Activated CD8-positive, alpha-beta T cell treated with anti-CD3 and anti-CD28 coated beads, Interleukin-2, amount 10 ng/mL, durations not matched to agents 7 days and 5 days (primary cell): ENCODE measurements around the gene PHC2. TPM values are rescaled to one million over a fixed set of nuclear protein-coding genes. Genes with fewer than 3 reads are reported as not detected.

ENCODE experiments used
- ATAC-seq: fragments of 150-1000 bp; cut with Tn5 transposase; one replicate; pipeline ENCODE4 v1.10.0; 2021; ENCODE audit warnings: moderate library complexity
- CTCF ChIA-PET: fragments of 350-600 bp; sonication (Branson Sonifier 250); formaldehyde crosslinking; loops from one replicate; lab custom pipeline; 2021; ENCODE audit warnings: antibody characterized with exemption; lab: Charles Lee
- POLR2A ChIA-PET: fragments of 350-600 bp; sonication (Branson Sonifier 250); formaldehyde crosslinking; loops from one replicate; lab custom pipeline; 2021; ENCODE audit warnings: antibody characterized with exemption; lab: Charles Lee
- DNase-seq: peaks from one replicate; pipeline ENCODE4 v3.0.0-alpha.2; 2020
- H3K27ac Mint-ChIP-seq: one replicate; pipeline ENCODE4 v1.8.0; 2021; ENCODE audit warnings: mild to moderate bottlenecking, mixed read lengths
- H3K27me3 Mint-ChIP-seq: one replicate; pipeline ENCODE4 v1.8.0; 2021; ENCODE audit warnings: low read depth, mixed read lengths
- H3K36me3 Mint-ChIP-seq: one replicate; pipeline ENCODE4 v1.8.0; 2021; ENCODE audit warnings: low read depth, mixed read lengths
- H3K4me1 Mint-ChIP-seq: one replicate; pipeline ENCODE4 v1.8.0; 2021; ENCODE audit warnings: low read depth, mixed read lengths
- H3K4me3 Mint-ChIP-seq: one replicate; pipeline ENCODE4 v1.8.0; 2021; ENCODE audit warnings: mild to moderate bottlenecking, mixed read lengths
- H3K9me3 Mint-ChIP-seq: one replicate; pipeline ENCODE4 v1.8.0; 2022; ENCODE audit warnings: mixed read lengths; ENCODE audit not compliant: insufficient read depth
- total RNA-seq, 2 experiments: library from RNA; stranded (reverse); gene quantifications; one replicate each; pipeline ENCODE4 v1.2.3, GENCODE V29; 2021

The PHC2 gene
- total RNA-seq: 10 to 100 TPM; 40.3 to 42.2 TPM

GRCh38 chr1:33430692-33431593 is at the start of gene PHC2:
PHC2 (minus strand) TSS chr1:33431095; CDS start chr1:33375539, 55,556 bp downstream.
- Mint-ChIP-seq H3K36me3 (no peaks in the 10 kb centered on the region), H3K27me3 (peaks cover 21% of the 10 kb centered on the region), H3K4me1 (peaks cover 5% of the 10 kb centered on the region), H3K4me3 (peak within 1 kb of the TSS; percentile 59), H3K27ac (no peak within 1 kb of the TSS), H3K9me3 (no peaks in the 10 kb centered on the region)
- ChIA-PET CTCF (interaction anchor here (0.7 to 1.4 kb wide), 4 partner anchors 11 to 135 kb away, joined by 3 to 5 read pairs (median 4); no protein-coding TSS in a partner anchor), POLR2A (no interaction called here)
- ATAC-seq (peak; percentile 98), DNase-seq (peak; percentile 94)

GRCh38 chr1:33477451-33477850 is 46.6 kb upstream of the PHC2 start:
- H3K36me3 Mint-ChIP-seq: peaks cover 2% of the 10 kb centered on the region
- ATAC-seq (no peak), DNase-seq (no peak)
- POLR2A ChIA-PET: no interaction called here
- H3K9me3 Mint-ChIP-seq: no peaks in the 10 kb centered on the region
- peaks cover 7% of the 10 kb centered on the region for H3K4me1 Mint-ChIP-seq
- H3K27ac Mint-ChIP-seq: no peak overlapping the region
- H3K4me3 Mint-ChIP-seq: no peak overlapping the region
- CTCF ChIA-PET: interaction anchor here (0.8 to 1.5 kb wide), 2 partner anchors 22 to 182 kb away, joined by 3 to 5 read pairs; no protein-coding TSS in a partner anchor
- H3K27me3 Mint-ChIP-seq: no peaks in the 10 kb centered on the region

- H3K27me3 Mint-ChIP-seq: no peaks in the 10 kb centered on the region
- POLR2A ChIA-PET: no interaction called here
- no peak overlapping the region for H3K4me3 Mint-ChIP-seq
- DNase-seq (no peak), ATAC-seq (no peak)
- CTCF ChIA-PET: interaction anchor here (1.1 to 5.7 kb wide), 2 partner anchors 16 to 177 kb away, joined by 5 to 75 read pairs; no protein-coding TSS in a partner anchor
- no peak overlapping the region for H3K27ac Mint-ChIP-seq
- H3K36me3 Mint-ChIP-seq: no peaks in the 10 kb centered on the region
- H3K9me3 Mint-ChIP-seq: no peaks in the 10 kb centered on the region
- H3K4me1 Mint-ChIP-seq: peaks cover 40% of the 10 kb centered on the region
Measured at GRCh38 chr1:33473900-33474299, 43.0 kb upstream of the PHC2 start.

- Mint-ChIP-seq H3K4me3 (peak within 1 kb of the TSS; percentile 82), H3K27ac (peak within 1 kb of the TSS; percentile 60), H3K36me3 (no peaks in the 10 kb centered on the region), H3K4me1 (peaks cover 43% of the 10 kb centered on the region), H3K9me3 (no peaks in the 10 kb centered on the region), H3K27me3 (no peaks in the 10 kb centered on the region)
- peak; percentile 98 for ATAC-seq
- DNase-seq: peak; percentile 91
- POLR2A ChIA-PET: no interaction called here
- CTCF ChIA-PET: interaction anchor here (1.0 to 5.7 kb wide), 9 partner anchors 12 to 345 kb away, joined by 3 to 75 read pairs (median 8); no protein-coding TSS in a partner anchor
Measured at GRCh38 chr1:33472269-33472980, 41.5 kb upstream of the PHC2 start, which contains the start of gene ZSCAN20. ZSCAN20 (plus strand) TSS chr1:33472645; CDS start chr1:33479289, 6,644 bp downstream.

GRCh38 chr1:33471416-33471815 is 40.5 kb upstream of the PHC2 start:
- DNase-seq (no peak), ATAC-seq (no peak)
- H3K9me3 Mint-ChIP-seq: no peaks in the 10 kb centered on the region
- peaks cover 43% of the 10 kb centered on the region for H3K4me1 Mint-ChIP-seq
- ChIA-PET POLR2A (interaction anchor here (1.4 kb wide), 1 partner anchor 176 kb away, joined by 3 read pairs; no protein-coding TSS in a partner anchor), CTCF (interaction anchor here (0.8 to 5.7 kb wide), 25 partner anchors 9 to 377 kb away, joined by 3 to 75 read pairs (median 4); no protein-coding TSS in a partner anchor)
- no peaks in the 10 kb centered on the region for H3K27me3 Mint-ChIP-seq
- H3K27ac Mint-ChIP-seq: no peak overlapping the region
- H3K4me3 Mint-ChIP-seq: peak overlapping the region; percentile 82
- H3K36me3 Mint-ChIP-seq: no peaks in the 10 kb centered on the region

- peak overlapping the region; percentile 69 for H3K27ac Mint-ChIP-seq
- peak; percentile 71 for ATAC-seq
- peaks cover 43% of the 10 kb centered on the region for H3K4me1 Mint-ChIP-seq
- no peaks in the 10 kb centered on the region for H3K9me3 Mint-ChIP-seq
- no peak overlapping the region for H3K4me3 Mint-ChIP-seq
- POLR2A ChIA-PET: interaction anchor here (1.4 kb wide), 1 partner anchor 175 kb away, joined by 3 read pairs; no protein-coding TSS in a partner anchor
- H3K36me3 Mint-ChIP-seq: no peaks in the 10 kb centered on the region
- DNase-seq: peak; percentile 80
- no peaks in the 10 kb centered on the region for H3K27me3 Mint-ChIP-seq
- CTCF ChIA-PET: interaction anchor here (0.8 to 5.7 kb wide), 26 partner anchors 9 to 376 kb away, joined by 3 to 75 read pairs (median 4); no protein-coding TSS in a partner anchor
Measured at GRCh38 chr1:33470495-33471012, 39.7 kb upstream of the PHC2 start.

- H3K27me3 Mint-ChIP-seq: no peaks in the 10 kb centered on the region
- ATAC-seq (no peak), DNase-seq (no peak)
- ChIA-PET POLR2A (no interaction called here), CTCF (interaction anchor here (0.7 to 5.7 kb wide), 8 partner anchors 9 to 342 kb away, joined by 3 to 75 read pairs (median 4); no protein-coding TSS in a partner anchor)
- H3K4me3 Mint-ChIP-seq: no peak overlapping the region
- no peaks in the 10 kb centered on the region for H3K36me3 Mint-ChIP-seq
- H3K27ac Mint-ChIP-seq: no peak overlapping the region
- H3K4me1 Mint-ChIP-seq: peaks cover 43% of the 10 kb centered on the region
- H3K9me3 Mint-ChIP-seq: no peaks in the 10 kb centered on the region
Measured at GRCh38 chr1:33469691-33470090, 38.8 kb upstream of the PHC2 start.

GRCh38 chr1:33468967-33469366 is 38.1 kb upstream of the PHC2 start:
- Mint-ChIP-seq H3K4me3 (no peak overlapping the region), H3K36me3 (no peaks in the 10 kb centered on the region), H3K27me3 (peaks cover 1% of the 10 kb centered on the region), H3K27ac (peak overlapping the region; percentile 2), H3K4me1 (peaks cover 43% of the 10 kb centered on the region), H3K9me3 (no peaks in the 10 kb centered on the region)
- POLR2A ChIA-PET: no interaction called here
- ATAC-seq: no peak
- DNase-seq: no peak
- CTCF ChIA-PET: interaction anchor here (1.1 to 5.7 kb wide), 3 partner anchors 9 to 172 kb away, joined by 3 to 75 read pairs (median 4); no protein-coding TSS in a partner anchor

GRCh38 chr1:33468531-33468930 is 37.6 kb upstream of the PHC2 start:
- ChIA-PET POLR2A (no interaction called here), CTCF (interaction anchor here (1.1 to 5.7 kb wide), 2 partner anchors 13 to 171 kb away, joined by 3 to 75 read pairs; no protein-coding TSS in a partner anchor)
- no peak overlapping the region for H3K4me3 Mint-ChIP-seq
- H3K4me1 Mint-ChIP-seq: peaks cover 43% of the 10 kb centered on the region
- H3K27me3 Mint-ChIP-seq: peaks cover 3% of the 10 kb centered on the region
- no peaks in the 10 kb centered on the region for H3K9me3 Mint-ChIP-seq
- no peak overlapping the region for H3K27ac Mint-ChIP-seq
- ATAC-seq: no peak
- no peaks in the 10 kb centered on the region for H3K36me3 Mint-ChIP-seq
- DNase-seq: no peak

GRCh38 chr1:33468011-33468410 is 37.1 kb upstream of the PHC2 start:
- ATAC-seq (no peak), DNase-seq (no peak)
- Mint-ChIP-seq H3K4me3 (no peak overlapping the region), H3K4me1 (peaks cover 40% of the 10 kb centered on the region), H3K27me3 (peaks cover 3% of the 10 kb centered on the region), H3K27ac (no peak overlapping the region), H3K36me3 (no peaks in the 10 kb centered on the region), H3K9me3 (no peaks in the 10 kb centered on the region)
- ChIA-PET POLR2A (no interaction called here), CTCF (interaction anchor here (1.0 to 5.7 kb wide), 4 partner anchors 12 to 171 kb away, joined by 3 to 75 read pairs (median 4); no protein-coding TSS in a partner anchor)

- no peak overlapping the region for H3K27ac Mint-ChIP-seq
- DNase-seq (no peak), ATAC-seq (no peak)
- ChIA-PET CTCF (interaction anchor here (1.5 to 1.9 kb wide), 2 partner anchors 10 to 171 kb away, joined by 4 to 6 read pairs; no protein-coding TSS in a partner anchor), POLR2A (no interaction called here)
- no peaks in the 10 kb centered on the region for H3K9me3 Mint-ChIP-seq
- no peak overlapping the region for H3K4me3 Mint-ChIP-seq
- peaks cover 23% of the 10 kb centered on the region for H3K4me1 Mint-ChIP-seq
- H3K36me3 Mint-ChIP-seq: no peaks in the 10 kb centered on the region
- peaks cover 3% of the 10 kb centered on the region for H3K27me3 Mint-ChIP-seq
Measured at GRCh38 chr1:33466159-33466558, 35.3 kb upstream of the PHC2 start.
